Testis (tissue), 3 donors: ENCODE measurements around the gene ING5. TPM values are rescaled to one million over a fixed set of nuclear protein-coding genes. Genes with fewer than 3 reads are reported as not detected.

Source experiments
- DNase-seq: peaks from one replicate; pipeline ENCODE4 v3.0.0-alpha.2; 2019
- H3K27ac ChIP-seq, 2 donors: fragments of 200-600 bp; sonication (generic); one replicate each; pipeline ENCODE4 v1.5.1; 2019
- H3K27me3 ChIP-seq: fragments of 200-600 bp; sonication (generic); one replicate; pipeline ENCODE4 v1.5.1; 2019
- H3K36me3 ChIP-seq: fragments of 200-600 bp; sonication (generic); one replicate; pipeline ENCODE4 v1.5.1; 2017; ENCODE audit warnings: low read depth; ENCODE audit errors: missing control alignments
- H3K4me1 ChIP-seq: fragments of 200-600 bp; sonication (generic); one replicate; pipeline ENCODE4 v1.5.1; 2019
- H3K4me3 ChIP-seq, 2 donors: fragments of 200-600 bp; sonication (generic); one replicate each; pipeline ENCODE4 v1.5.1; 2017 to 2019
- H3K9me3 ChIP-seq: fragments of 200-600 bp; sonication (generic); one replicate; pipeline ENCODE4 v1.5.1; 2017
- POLR2A ChIP-seq: fragments of 450-650 bp; IDR thresholded peaks from one replicate; pipeline ENCODE4 v1.6.1; 2017; ENCODE audit warnings: antibody characterized with exemption, mild to moderate bottlenecking, moderate library complexity
- WGBS, 2 donors: methylation state at CpG; one replicate each; pipeline ENCODE4 v1.1.5; 2018; 5-methylcytosine and 5-hydroxymethylcytosine counted together
- intact Hi-C: fragments of 100-400 bp; cut with DNase I; formaldehyde crosslinking; loops from one replicate; pipeline ENCODE4 v1.15.1; 2023; ENCODE audit warnings: low total_unique reads
- polyA plus RNA-seq: library from polyadenylated mRNA; stranded (reverse); fragments of 350-450 nt; fragmentation: Illumina TruSeq; extraction: RNeasy Lipid Tissue Mini Kit (QIAGEN cat#74804); gene quantifications from one replicate; pipeline ENCODE4 v1.2.3, GENCODE V29; 2014; ENCODE audit warnings: low read depth, low replicate concordance; ENCODE audit not compliant: insufficient read depth
- total RNA-seq, 2 donors: library from RNA; depleted of rRNA; stranded (reverse); fragments of >200 nt; gene quantifications; one replicate each; pipeline ENCODE4 v1.2.3, GENCODE V29; 2016
- TF ChIP-seq, protein P1 (sequence below), 3 experiments: fragments of 450-650 bp in 2 of 3; fragments of 200-600 bp in 1 of 3; sonication (generic) in 1 of 3; IDR thresholded peaks; one replicate each; pipeline ENCODE4 v1.5.1; 2016 to 2019; ENCODE audit warnings: antibody characterized with exemption in 3 of 3, mild to moderate bottlenecking in 2 of 3, moderate library complexity in 1 of 3

The ING5 gene
- total and polyA plus RNA-seq, 3 donors from 2014 or later: 21.5 to 56.9 (median 44.5) TPM

DNA sequence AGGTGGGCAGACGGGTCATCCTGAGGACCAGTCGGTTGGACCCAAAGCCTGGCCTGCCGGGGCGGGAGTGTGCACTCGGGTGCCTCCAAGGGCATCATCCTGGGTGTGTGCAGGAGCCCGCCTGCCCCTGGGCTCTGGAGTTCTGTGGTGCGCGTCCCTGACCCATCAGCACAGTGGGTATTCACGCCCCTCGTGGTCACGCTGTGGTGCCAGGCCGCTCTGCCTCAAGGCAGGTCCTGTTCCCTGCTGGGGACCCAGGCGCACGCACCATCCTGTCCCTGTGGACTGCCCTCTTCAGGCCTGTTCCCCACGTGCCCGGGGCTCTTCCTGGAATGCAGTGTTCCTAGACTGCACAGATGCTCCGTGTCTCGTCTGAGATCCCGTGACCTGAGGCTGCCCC is 18.3 kb downstream of the ING5 start:
- DNase-seq: no peak
- intact Hi-C loops: no loop called here
- Histone ChIP-seq H3K27me3 (no peaks in the 10 kb centered on the region), H3K4me1 (no peaks in the 10 kb centered on the region), H3K4me3 (no peak overlapping the region), H3K9me3 (no peaks in the 10 kb centered on the region), H3K36me3 (no peaks in the 10 kb centered on the region), H3K27ac (no peak overlapping the region)
- 94 to 100% methylated on average over 3 to 18 of the region's 19 CpGs for WGBS, 2 donors
- TF ChIP-seq, protein P1, sequence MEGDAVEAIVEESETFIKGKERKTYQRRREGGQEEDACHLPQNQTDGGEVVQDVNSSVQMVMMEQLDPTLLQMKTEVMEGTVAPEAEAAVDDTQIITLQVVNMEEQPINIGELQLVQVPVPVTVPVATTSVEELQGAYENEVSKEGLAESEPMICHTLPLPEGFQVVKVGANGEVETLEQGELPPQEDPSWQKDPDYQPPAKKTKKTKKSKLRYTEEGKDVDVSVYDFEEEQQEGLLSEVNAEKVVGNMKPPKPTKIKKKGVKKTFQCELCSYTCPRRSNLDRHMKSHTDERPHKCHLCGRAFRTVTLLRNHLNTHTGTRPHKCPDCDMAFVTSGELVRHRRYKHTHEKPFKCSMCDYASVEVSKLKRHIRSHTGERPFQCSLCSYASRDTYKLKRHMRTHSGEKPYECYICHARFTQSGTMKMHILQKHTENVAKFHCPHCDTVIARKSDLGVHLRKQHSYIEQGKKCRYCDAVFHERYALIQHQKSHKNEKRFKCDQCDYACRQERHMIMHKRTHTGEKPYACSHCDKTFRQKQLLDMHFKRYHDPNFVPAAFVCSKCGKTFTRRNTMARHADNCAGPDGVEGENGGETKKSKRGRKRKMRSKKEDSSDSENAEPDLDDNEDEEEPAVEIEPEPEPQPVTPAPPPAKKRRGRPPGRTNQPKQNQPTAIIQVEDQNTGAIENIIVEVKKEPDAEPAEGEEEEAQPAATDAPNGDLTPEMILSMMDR (IDR thresholded peaks at IDR 0.05): no peak

DNA sequence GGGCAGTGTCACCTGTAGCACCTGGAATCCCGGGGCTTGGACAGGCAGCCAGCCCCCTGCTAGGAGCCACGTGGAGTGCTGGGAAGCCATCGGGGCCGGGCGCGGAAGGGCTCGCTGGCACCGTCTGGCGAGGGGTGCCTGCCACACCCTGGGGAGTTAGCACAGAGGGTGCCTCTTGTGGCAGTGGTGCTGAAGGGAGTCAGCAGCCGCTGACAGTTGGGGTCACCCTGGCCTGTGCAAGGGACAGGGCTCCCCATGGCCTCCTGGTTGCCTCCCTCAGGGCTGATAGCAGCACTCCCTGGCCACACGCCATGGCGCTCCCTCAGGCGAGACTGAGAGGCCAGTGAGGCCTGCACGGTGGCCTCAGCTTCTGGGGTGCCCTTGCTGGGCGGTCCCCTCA is 18.7 kb downstream of the ING5 start:
- TF ChIP-seq, protein P1 (IDR thresholded peaks at IDR 0.05): no peak
- TF ChIP-seq POLR2A: no peak
- Histone ChIP-seq H3K9me3 (no peaks in the 10 kb centered on the region), H3K27ac (no peak overlapping the region), H3K27me3 (no peaks in the 10 kb centered on the region), H3K4me1 (no peaks in the 10 kb centered on the region), H3K36me3 (no peaks in the 10 kb centered on the region), H3K4me3 (no peak overlapping the region)
- WGBS, 2 donors: 91 to 92% methylated on average over 14 of the region's 15 CpGs
- DNase-seq: no peak
- intact Hi-C loops: no loop called here

DNA sequence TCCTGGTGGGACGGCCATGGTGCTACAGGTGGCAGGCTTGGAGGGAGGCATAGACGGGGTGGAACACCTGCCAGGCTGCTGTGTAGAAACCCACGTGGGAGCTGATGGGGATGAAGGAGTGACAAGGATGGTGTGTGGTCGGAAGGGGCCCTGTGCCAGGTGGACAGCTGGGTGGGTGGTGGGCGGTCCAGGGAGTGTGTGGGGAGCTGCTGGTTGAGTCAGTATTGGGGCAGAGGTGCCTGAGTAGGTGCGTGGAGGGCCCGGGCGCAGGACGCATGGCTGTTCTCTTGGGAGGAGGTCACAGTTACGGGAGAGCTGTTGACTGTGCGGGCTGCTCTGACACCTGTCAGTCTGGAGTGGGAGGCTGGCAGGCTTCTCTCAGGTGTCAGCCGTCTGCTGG is 20.0 kb downstream of the ING5 start:
- Histone ChIP-seq H3K9me3 (no peaks in the 10 kb centered on the region), H3K27me3 (no peaks in the 10 kb centered on the region), H3K4me3 (no peak overlapping the region), H3K4me1 (no peaks in the 10 kb centered on the region), H3K36me3 (no peaks in the 10 kb centered on the region), H3K27ac (no peak overlapping the region)
- WGBS, 2 donors: 86 to 87% methylated on average over 11 to 12 of the region's 12 CpGs
- no peak for DNase-seq
- intact Hi-C loops: no loop called here
- no peak for TF ChIP-seq POLR2A
- TF ChIP-seq, protein P1 (IDR thresholded peaks at IDR 0.05): no peak

DNA sequence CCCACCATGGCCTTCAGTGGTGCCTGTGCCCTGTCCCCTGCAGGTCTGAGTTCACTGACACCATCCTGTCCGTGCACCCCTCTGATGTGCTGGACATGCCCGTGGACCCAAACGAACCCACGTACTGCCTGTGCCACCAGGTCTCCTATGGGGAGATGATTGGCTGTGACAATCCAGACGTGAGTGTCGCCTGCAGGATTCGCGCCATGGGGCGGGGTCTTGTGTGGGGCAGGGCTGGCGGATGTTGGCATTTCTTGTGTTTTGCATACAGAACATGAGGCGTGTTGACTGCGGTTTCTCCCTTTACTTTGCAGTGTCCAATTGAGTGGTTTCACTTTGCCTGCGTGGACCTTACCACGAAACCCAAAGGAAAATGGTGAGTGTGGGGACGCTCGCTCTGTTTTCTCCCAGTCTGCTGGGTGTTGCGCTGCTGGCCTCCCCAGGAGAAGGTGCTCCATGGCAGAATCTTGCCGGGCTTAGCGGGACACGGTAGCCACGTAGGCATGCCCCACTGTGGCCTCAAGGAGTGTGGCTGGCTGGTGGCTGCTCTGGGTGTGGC is 21.1 kb downstream of the ING5 start:
- no peaks in the 10 kb centered on the region for H3K4me1 ChIP-seq
- no peak overlapping the region for H3K27ac ChIP-seq
- no peak overlapping the region for H3K4me3 ChIP-seq
- H3K27me3 ChIP-seq: no peaks in the 10 kb centered on the region
- no peak for TF ChIP-seq POLR2A
- TF ChIP-seq, protein P1 (IDR thresholded peaks at IDR 0.05): no peak
- no peaks in the 10 kb centered on the region for H3K36me3 ChIP-seq
- 97 to 98% methylated on average over 13 to 21 of the region's 21 CpGs for WGBS, 2 donors
- intact Hi-C loops: no loop called here
- DNase-seq: no peak
- no peaks in the 10 kb centered on the region for H3K9me3 ChIP-seq

DNA sequence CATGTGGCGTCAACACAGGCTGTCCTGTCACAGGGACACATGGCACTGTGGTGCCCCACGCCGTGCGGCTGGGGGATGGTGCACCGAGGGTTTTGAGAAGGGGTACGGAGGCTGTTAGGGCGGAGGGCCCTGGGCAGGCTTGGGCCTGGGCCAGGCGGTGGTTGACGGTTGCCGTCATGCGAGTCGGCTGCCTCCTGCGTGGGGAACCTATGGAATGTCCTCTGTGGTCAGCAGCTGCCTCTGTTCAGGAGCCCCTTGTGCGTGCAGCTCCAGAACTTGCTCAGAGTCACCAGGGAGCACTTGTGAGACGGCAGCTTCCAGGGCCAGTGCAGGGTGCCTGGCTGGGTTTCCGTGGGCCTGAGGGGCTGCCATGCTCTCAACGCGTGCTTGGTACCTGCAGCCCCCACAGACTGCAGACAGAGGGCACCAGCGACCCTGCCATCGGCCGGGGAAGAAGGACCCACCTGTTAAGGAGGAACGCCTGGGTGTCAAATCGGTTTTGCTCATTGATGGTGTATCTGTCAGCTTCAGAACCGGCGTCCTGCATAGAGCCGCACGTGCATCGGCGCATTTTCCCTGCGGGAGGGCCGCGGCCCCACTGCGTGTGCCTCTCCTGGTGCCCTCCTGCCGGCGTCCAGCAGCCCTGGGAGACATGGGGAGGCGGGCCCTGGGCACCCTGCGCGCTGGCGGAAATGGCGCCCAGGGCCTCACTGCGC is 22.6 kb downstream of the ING5 start:
- Histone ChIP-seq H3K27me3 (no peaks in the 10 kb centered on the region), H3K36me3 (no peaks in the 10 kb centered on the region), H3K4me1 (no peaks in the 10 kb centered on the region), H3K27ac (no peak overlapping the region), H3K4me3 (peak overlapping the region in 1 of 2 donors; percentile 26), H3K9me3 (no peaks in the 10 kb centered on the region)
- DNase-seq: no peak
- intact Hi-C loops: no loop called here
- TF ChIP-seq POLR2A: no peak
- TF ChIP-seq, protein P1 (IDR thresholded peaks at IDR 0.05): no peak
- WGBS, 2 donors: 57 to 92% methylated on average over 18 to 41 of the region's 41 CpGs
